Measurements from ENCODE around the gene SESN3. TPM values are rescaled to one million over a fixed set of nuclear protein-coding genes. Genes with fewer than 3 reads are reported as not detected.

SESN3 gene
- total RNA-seq, 1 donor from 2014 or later: 28.2 TPM

DNA sequence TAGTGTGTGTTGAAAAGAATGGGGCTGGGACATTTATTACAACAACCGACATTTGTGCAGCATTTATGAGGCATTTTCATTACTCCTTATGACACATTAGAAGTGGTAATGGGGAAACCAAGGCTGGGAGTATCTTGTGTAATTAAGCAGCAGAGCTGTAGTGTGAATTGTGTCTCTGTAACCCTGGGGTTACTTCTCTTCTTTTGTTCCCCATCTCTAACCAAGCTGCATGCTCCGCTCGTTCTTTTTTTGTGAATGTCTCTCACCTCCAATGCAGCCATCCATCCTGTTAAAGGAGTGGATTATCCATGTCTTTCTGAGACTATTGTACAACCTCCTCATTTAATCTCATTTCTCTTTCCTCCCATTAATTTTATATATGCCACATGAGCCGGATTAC is 75.6 kb downstream of the SESN3 start:
- no peak overlapping the region for H3K4me3 ChIP-seq
- H3K27ac ChIP-seq: no peak overlapping the region
- intact Hi-C loops (cut with DNase I): no loop called here
- no peaks in the 10 kb centered on the region for H3K9me3 ChIP-seq
- peaks cover 39% of the 10 kb centered on the region for H3K4me1 ChIP-seq
- TF ChIP-seq, protein P1, sequence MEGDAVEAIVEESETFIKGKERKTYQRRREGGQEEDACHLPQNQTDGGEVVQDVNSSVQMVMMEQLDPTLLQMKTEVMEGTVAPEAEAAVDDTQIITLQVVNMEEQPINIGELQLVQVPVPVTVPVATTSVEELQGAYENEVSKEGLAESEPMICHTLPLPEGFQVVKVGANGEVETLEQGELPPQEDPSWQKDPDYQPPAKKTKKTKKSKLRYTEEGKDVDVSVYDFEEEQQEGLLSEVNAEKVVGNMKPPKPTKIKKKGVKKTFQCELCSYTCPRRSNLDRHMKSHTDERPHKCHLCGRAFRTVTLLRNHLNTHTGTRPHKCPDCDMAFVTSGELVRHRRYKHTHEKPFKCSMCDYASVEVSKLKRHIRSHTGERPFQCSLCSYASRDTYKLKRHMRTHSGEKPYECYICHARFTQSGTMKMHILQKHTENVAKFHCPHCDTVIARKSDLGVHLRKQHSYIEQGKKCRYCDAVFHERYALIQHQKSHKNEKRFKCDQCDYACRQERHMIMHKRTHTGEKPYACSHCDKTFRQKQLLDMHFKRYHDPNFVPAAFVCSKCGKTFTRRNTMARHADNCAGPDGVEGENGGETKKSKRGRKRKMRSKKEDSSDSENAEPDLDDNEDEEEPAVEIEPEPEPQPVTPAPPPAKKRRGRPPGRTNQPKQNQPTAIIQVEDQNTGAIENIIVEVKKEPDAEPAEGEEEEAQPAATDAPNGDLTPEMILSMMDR (IDR thresholded peaks at IDR 0.05): no peak
- TF ChIP-seq POLR2A (IDR thresholded peaks at IDR 0.05) (no peak), POLR2AphosphoS5 (IDR thresholded peaks at IDR 0.05; ENCODE audit: insufficient read depth in 1 of 2, low read depth in 1 of 2) (no peak)
- no peaks in the 10 kb centered on the region for H3K36me3 ChIP-seq
- H3K27me3 ChIP-seq: no peaks in the 10 kb centered on the region
- DNase-seq (ENCODE audit: extremely low spot score in 2 of 2): no peak

DNA sequence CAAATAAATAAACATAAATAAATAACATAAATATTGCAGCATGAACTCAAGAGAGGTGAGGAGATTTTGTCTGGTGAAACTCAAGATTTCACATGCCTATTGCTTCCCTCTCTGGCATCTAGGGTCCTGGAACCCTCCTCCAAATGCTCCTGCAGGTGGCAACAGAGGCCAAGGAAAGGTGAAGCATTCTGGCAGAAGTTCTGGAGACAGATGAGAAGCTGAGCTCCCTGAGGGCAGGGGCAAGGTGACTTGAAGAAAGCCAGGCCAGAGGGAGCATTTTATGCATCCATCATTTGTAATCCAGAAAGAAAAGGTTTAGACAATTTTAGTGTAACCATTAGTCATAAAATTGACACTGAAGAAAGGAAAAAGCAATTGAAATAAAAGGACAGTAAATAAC is 76.5 kb downstream of the SESN3 start:
- Histone ChIP-seq H3K27ac (no peak overlapping the region), H3K4me3 (no peak overlapping the region), H3K9me3 (no peaks in the 10 kb centered on the region), H3K36me3 (no peaks in the 10 kb centered on the region), H3K4me1 (peaks cover 47% of the 10 kb centered on the region), H3K27me3 (no peaks in the 10 kb centered on the region)
- no peak for DNase-seq (ENCODE audit: extremely low spot score in 2 of 2)
- TF ChIP-seq, protein P1 (IDR thresholded peaks at IDR 0.05): peak in 2 of 3 experiments; percentile 31 to 32
- TF ChIP-seq POLR2A (IDR thresholded peaks at IDR 0.05): no peak
- intact Hi-C loops (cut with DNase I): loop anchor here (5.0 kb wide), 1 partner anchor 553 kb away; no protein-coding TSS in a partner anchor

- intact Hi-C loops (cut with DNase I): loop anchor here (5.0 kb wide), 1 partner anchor 553 kb away; no protein-coding TSS in a partner anchor
Observed at GRCh38 chr11:95153857-95154246, 77.2 kb downstream of the SESN3 start.

GRCh38 chr11:95152876-95153856 is 77.8 kb downstream of the SESN3 start:
- Histone ChIP-seq H3K9me3 (no peaks in the 10 kb centered on the region), H3K4me1 (peaks cover 55% of the 10 kb centered on the region), H3K4me3 (peak overlapping the region in 1 of 2 donors; percentile 18), H3K36me3 (no peaks in the 10 kb centered on the region), H3K27me3 (no peaks in the 10 kb centered on the region), H3K27ac (no peak overlapping the region)
- intact Hi-C loops (cut with DNase I): loop anchor here (5.0 kb wide), 1 partner anchor 554 kb away; no protein-coding TSS in a partner anchor
- DNase-seq (ENCODE audit: extremely low spot score in 2 of 2): no peak
- no peak for TF ChIP-seq POLR2AphosphoS5 (IDR thresholded peaks at IDR 0.05; ENCODE audit: insufficient read depth in 1 of 2, low read depth in 1 of 2)
- TF ChIP-seq, protein P1 (IDR thresholded peaks at IDR 0.05): no peak
- TF ChIP-seq POLR2A (IDR thresholded peaks at IDR 0.05): no peak

More at GRCh38 chr11:95153857-95154246, 77.2 kb downstream of the SESN3 start:
- H3K4me1 ChIP-seq: peaks cover 53% of the 10 kb centered on the region
- TF ChIP-seq POLR2A (IDR thresholded peaks at IDR 0.05): no peak
- TF ChIP-seq, protein P1 (IDR thresholded peaks at IDR 0.05): no peak
- TF ChIP-seq POLR2AphosphoS5 (IDR thresholded peaks at IDR 0.05; ENCODE audit: insufficient read depth in 1 of 2, low read depth in 1 of 2): no peak
- no peak overlapping the region for H3K27ac ChIP-seq
- H3K36me3 ChIP-seq: no peaks in the 10 kb centered on the region
- DNase-seq (ENCODE audit: extremely low spot score in 2 of 2): no peak
- H3K4me3 ChIP-seq: no peak overlapping the region
- H3K9me3 ChIP-seq: no peaks in the 10 kb centered on the region
- no peaks in the 10 kb centered on the region for H3K27me3 ChIP-seq

Data from vagina (tissue), 2 donors.